ENCODE data around the gene PTCD3.

PTCD3 gene

GRCh38 chr2:86139981-86140380 lies 33.9 kb downstream of the PTCD3 start:
- intact Hi-C loops (cut with DNase I; ENCODE audit: low total_unique reads), result no loop called here
- Histone ChIP-seq H3K9me3 (no peaks in the 10 kb centered on the region), H3K4me1 (no peaks in the 10 kb centered on the region), H3K4me3 (no peak overlapping the region), H3K27ac (no peak overlapping the region), H3K36me3 (peaks cover 63 to 99% (median 96%) of the 10 kb centered on the region in 3 donors), H3K27me3 (no peaks in the 10 kb centered on the region)
- TF ChIP-seq, protein P1, sequence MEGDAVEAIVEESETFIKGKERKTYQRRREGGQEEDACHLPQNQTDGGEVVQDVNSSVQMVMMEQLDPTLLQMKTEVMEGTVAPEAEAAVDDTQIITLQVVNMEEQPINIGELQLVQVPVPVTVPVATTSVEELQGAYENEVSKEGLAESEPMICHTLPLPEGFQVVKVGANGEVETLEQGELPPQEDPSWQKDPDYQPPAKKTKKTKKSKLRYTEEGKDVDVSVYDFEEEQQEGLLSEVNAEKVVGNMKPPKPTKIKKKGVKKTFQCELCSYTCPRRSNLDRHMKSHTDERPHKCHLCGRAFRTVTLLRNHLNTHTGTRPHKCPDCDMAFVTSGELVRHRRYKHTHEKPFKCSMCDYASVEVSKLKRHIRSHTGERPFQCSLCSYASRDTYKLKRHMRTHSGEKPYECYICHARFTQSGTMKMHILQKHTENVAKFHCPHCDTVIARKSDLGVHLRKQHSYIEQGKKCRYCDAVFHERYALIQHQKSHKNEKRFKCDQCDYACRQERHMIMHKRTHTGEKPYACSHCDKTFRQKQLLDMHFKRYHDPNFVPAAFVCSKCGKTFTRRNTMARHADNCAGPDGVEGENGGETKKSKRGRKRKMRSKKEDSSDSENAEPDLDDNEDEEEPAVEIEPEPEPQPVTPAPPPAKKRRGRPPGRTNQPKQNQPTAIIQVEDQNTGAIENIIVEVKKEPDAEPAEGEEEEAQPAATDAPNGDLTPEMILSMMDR (IDR thresholded peaks at IDR 0.05), result no peak
- DNase-seq, result no peak

DNA sequence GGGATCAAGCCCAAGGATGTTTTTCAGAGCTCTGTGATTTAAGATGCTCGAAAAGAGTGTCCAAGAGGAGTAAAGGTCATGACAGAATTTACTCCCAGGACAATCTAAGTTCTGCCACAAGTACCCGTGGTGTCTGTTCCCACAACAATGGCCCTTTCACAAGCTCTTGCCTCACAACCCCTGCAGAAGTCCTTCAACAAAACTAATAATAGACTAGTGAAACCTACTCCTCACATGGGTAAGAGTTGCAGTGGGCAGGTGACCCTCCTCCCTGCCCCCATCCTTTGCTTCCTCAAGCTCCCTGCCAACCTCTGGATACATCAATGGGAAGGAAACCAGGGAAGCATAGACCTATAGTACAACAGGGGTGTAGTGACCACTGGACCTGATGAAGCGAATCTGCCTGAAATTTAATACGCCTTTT lies 34.9 kb downstream of the PTCD3 start:
- intact Hi-C loops (cut with DNase I; ENCODE audit: low total_unique reads), result no loop called here
- Histone ChIP-seq H3K4me3 (no peak overlapping the region), H3K27me3 (no peaks in the 10 kb centered on the region), H3K36me3 (peaks cover 61 to 99% (median 96%) of the 10 kb centered on the region in 3 donors), H3K27ac (no peak overlapping the region), H3K4me1 (no peaks in the 10 kb centered on the region), H3K9me3 (no peaks in the 10 kb centered on the region)
- TF ChIP-seq, protein P1 (IDR thresholded peaks at IDR 0.05), result no peak
- no peak for DNase-seq

DNA sequence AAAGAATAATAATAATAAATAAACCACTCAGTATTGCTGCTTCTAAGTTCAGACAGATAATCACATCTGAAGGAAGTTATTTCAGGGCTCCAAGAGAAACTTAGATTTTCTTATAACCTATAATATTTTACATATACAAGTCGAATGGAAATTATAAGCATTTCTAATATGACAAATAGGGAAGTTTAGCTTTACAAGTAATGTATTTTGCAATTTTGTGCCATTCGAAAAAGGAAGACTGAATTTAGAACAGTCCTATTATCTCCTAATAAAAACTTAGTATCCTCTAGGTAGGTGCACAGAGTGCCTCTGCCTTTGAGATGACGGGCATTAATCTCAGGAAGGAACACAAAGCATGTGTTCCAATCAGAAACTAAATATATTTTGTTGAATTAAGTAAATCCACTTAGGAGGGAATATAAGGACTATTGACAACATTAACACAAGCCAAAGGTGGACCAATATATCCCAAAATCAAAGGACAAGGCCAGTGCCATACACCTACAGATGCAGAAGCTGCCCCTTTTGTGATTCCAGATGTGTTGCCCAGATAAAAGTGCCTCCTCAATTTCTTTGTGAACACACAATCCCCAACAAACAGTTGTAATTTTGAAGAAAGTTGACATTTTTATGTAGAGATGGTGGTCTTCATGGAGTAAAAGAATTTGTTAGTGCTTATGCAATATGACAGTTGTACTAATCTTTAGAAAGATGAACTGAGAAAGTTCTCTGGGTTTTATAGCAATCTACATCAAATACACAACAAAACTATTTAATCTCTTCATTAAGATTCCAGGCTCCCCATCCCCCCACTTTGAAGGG lies 36.6 kb downstream of the PTCD3 start:
- DNase-seq, result no peak
- TF ChIP-seq, protein P1 (IDR thresholded peaks at IDR 0.05), result no peak
- Histone ChIP-seq H3K36me3 (peaks cover 60 to 99% (median 96%) of the 10 kb centered on the region in 3 donors), H3K27me3 (no peaks in the 10 kb centered on the region), H3K4me1 (no peaks in the 10 kb centered on the region), H3K27ac (no peak overlapping the region), H3K4me3 (no peak overlapping the region), H3K9me3 (no peaks in the 10 kb centered on the region)
- intact Hi-C loops (cut with DNase I; ENCODE audit: low total_unique reads), result no loop called here

DNA sequence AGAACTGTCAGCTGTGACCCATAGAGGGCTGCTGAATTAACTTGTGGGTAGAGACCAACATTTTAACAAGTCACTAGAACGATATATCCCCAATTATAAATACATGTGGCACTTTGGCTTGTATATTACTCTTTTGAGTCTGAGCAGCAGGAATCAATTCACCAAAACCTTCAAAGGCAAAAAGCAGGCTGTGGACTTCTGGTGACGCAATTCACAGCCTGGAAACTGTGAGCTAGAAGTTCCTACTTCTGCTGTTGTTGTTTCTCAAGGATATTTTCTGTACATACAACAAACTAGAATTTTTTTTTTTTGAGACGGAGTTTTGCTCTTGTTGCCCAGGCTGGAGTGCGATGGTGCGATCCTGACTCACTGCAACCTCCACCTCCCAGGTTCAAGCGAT lies 37.3 kb downstream of the PTCD3 start:
- intact Hi-C loops (cut with DNase I; ENCODE audit: low total_unique reads), result no loop called here
- Histone ChIP-seq H3K4me1 (no peaks in the 10 kb centered on the region), H3K36me3 (peaks cover 60 to 99% (median 96%) of the 10 kb centered on the region in 3 donors), H3K4me3 (no peak overlapping the region), H3K9me3 (no peaks in the 10 kb centered on the region), H3K27ac (no peak overlapping the region), H3K27me3 (no peaks in the 10 kb centered on the region)
- TF ChIP-seq, protein P1 (IDR thresholded peaks at IDR 0.05), result no peak
- DNase-seq, result no peak

DNA sequence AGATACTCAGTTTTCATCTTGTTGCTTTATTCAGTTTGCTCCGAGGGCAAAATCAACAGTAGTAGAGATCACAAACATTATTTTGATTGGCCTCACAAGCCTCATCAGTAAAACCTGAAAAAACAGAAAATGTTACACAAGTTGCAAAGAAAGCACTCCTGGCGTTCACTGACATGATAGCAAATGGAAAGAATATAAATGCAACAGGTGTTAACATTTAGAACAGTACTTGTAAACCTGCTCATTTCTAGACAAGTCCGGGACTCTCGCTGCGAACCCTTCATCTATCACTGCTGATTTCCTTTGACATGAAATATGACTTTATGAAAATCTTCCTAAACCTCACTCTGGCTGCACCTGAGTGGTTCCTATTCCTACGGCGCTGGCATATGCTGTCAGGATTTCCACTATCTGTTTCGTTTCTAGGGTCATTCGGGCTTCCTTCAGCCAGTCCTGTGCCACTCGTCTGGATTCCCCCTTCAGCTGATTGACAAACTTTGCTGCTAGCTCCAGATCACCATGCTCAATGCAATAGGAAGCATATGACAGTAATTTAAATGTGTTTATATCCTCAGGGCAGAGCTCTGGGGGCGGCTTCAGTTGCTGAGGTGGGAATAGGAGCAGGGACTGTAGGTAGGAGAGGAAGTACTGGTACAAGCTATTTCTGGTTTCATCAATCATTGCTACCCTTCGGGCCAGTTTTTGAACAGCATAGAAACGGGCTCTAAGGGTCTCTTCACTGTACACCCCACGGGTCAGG lies 38.1 kb downstream of the PTCD3 start:
- Histone ChIP-seq H3K9me3 (no peaks in the 10 kb centered on the region), H3K4me3 (no peak overlapping the region), H3K36me3 (peaks cover 60 to 99% (median 96%) of the 10 kb centered on the region in 3 donors), H3K27me3 (no peaks in the 10 kb centered on the region), H3K27ac (no peak overlapping the region), H3K4me1 (no peaks in the 10 kb centered on the region)
- TF ChIP-seq, protein P1 (IDR thresholded peaks at IDR 0.05), result no peak
- no peak for DNase-seq
- intact Hi-C loops (cut with DNase I; ENCODE audit: low total_unique reads), result no loop called here
